Measurements from ENCODE around the gene IGF2BP2. TPM values are rescaled to one million over a fixed set of nuclear protein-coding genes. Genes with fewer than 3 reads are reported as not detected.

Gene IGF2BP2
- total and polyA plus RNA-seq, 2 of the 13 experiments (the other 11 are each of a cell fraction or from before 2014, with no cell fraction given), result 6.5 to 46.0 TPM

DNA sequence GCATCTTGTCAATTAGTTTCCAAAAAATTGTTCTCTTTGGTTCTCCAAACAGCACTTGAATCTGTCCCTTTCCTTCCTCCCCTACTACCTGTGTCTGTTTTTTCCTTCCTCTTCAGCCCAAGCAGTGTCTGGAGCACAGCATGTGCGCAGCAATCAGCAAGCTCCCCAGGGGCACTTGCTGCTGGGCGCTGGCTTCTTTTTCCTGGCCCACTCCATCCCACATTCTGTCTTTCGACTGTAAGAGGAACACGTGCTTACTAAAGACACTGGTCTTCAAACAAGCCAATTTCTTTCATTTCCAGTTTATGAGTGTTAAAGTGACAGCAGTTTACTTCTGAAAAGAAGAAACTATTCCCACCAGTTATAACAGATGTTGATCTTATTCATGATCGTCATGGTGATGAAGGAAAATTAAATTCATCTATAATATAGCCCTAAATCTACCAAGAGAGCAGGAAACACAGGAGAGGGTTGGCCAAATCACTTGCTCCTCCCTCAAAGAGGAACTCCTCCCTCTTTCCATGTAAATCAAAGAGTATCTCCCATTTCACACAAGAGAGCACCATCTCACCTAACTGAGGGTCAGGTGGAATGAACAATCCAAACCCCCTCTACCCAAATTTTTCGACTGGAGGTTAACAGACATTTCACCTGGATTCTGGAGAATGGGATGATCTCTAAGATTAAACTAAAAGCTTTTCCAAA is 115.4 kb downstream of the IGF2BP2 start:
- CTCF ChIA-PET (ENCODE audit: low intra/inter-chr PET ratio, low total read pairs), result no interaction called here

DNA sequence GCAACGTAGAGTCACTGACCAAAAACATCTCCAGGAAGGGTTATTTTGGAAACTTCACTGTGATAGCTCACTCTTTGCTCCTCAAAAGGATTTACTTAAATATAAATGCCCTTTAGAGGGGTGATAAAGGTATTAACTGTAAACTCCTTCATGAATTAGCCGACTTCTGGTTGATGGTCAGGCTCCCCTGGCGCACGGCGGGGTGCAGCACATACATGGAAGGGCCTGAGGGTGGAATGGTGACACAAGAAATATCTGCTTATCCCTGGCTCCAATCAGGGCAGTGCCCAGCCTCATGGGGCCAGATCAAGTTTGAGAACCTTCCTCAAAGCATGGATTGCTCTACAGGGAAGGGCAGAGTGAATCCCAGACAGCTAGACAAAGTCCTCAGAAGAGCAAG is 116.5 kb downstream of the IGF2BP2 start:
- Histone ChIP-seq H3K9ac (ENCODE audit: insufficient read depth, low read depth, low read length) (no peak overlapping the region), H3K4me1 (ENCODE audit: insufficient read depth, low read length) (peaks cover 77% of the 10 kb centered on the region), H3K79me2 (ENCODE audit: insufficient read depth, low read length) (peaks cover 95% of the 10 kb centered on the region), H4K20me1 (ENCODE audit: insufficient read depth, low read length) (peaks cover 86% of the 10 kb centered on the region), H2AFZ (ENCODE audit: low read length) (no peak overlapping the region), H3K36me3 (replicated peaks in 1 of 2; ENCODE audit: control insufficient read depth in 1 of 2, insufficient read depth in 2 of 2, low read length in 2 of 2) (no peaks in the 10 kb centered on the region; a peak in 2 of 5 replicates), H3K27me3 (ENCODE audit: control insufficient read depth in 1 of 2, insufficient read depth in 2 of 2, low read length in 2 of 2) (no peaks in the 10 kb centered on the region), H3K9me3 (ENCODE audit: low read length) (no peaks in the 10 kb centered on the region), H3K4me2 (ENCODE audit: low read depth, low read length) (no peak overlapping the region), H3K27ac (ENCODE audit: extremely low read length, insufficient read depth, low read length) (no peak overlapping the region), H3K4me3 (replicated peaks in 1 of 3; ENCODE audit: insufficient read depth in 1 of 3, low read depth in 2 of 3, low read length in 3 of 3) (no peak overlapping the region)
- no peak for DNase-seq (ENCODE audit: low spot score)
- in situ Hi-C loops (cut with HindIII; ENCODE audit: extremely low pct_ligation_motif_present, low pct_unique_long_range_greater_than_20kb), result no loop called here
- ChIA-PET CTCF (ENCODE audit: low intra/inter-chr PET ratio, low total read pairs) (no interaction called here), POLR2A (no interaction called here)
- no peak for TF ChIP-seq ZNF572 (CRISPR knock-in tag; IDR thresholded peaks at IDR 0.05)
- no peak for TF ChIP-seq ZNF350 (CRISPR knock-in tag; IDR thresholded peaks at IDR 0.05; ENCODE audit: borderline replicate concordance, low read depth)
- no peak for TF ChIP-seq ZSCAN9 (CRISPR knock-in tag; IDR thresholded peaks at IDR 0.05; ENCODE audit: borderline replicate concordance)
- TF ChIP-seq, protein P1, sequence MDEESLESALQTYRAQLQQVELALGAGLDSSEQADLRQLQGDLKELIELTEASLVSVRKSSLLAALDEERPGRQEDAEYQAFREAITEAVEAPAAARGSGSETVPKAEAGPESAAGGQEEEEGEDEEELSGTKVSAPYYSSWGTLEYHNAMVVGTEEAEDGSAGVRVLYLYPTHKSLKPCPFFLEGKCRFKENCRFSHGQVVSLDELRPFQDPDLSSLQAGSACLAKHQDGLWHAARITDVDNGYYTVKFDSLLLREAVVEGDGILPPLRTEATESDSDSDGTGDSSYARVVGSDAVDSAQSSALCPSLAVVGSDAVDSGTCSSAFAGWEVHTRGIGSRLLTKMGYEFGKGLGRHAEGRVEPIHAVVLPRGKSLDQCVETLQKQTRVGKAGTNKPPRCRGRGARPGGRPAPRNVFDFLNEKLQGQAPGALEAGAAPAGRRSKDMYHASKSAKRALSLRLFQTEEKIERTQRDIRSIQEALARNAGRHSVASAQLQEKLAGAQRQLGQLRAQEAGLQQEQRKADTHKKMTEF (CRISPR knock-in tag; IDR thresholded peaks at IDR 0.05), result no peak
- TF ChIP-seq, protein P2, sequence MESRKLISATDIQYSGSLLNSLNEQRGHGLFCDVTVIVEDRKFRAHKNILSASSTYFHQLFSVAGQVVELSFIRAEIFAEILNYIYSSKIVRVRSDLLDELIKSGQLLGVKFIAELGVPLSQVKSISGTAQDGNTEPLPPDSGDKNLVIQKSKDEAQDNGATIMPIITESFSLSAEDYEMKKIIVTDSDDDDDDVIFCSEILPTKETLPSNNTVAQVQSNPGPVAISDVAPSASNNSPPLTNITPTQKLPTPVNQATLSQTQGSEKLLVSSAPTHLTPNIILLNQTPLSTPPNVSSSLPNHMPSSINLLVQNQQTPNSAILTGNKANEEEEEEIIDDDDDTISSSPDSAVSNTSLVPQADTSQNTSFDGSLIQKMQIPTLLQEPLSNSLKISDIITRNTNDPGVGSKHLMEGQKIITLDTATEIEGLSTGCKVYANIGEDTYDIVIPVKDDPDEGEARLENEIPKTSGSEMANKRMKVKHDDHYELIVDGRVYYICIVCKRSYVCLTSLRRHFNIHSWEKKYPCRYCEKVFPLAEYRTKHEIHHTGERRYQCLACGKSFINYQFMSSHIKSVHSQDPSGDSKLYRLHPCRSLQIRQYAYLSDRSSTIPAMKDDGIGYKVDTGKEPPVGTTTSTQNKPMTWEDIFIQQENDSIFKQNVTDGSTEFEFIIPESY (CRISPR knock-in tag; IDR thresholded peaks at IDR 0.05), result peak; percentile 52; the same call in 1 of the 2 replicates
- TF ChIP-seq ZNF18 (CRISPR knock-in tag; IDR thresholded peaks at IDR 0.05; ENCODE audit: insufficient replicate concordance), result no peak
- TF ChIP-seq SIN3B (IDR thresholded peaks at IDR 0.05; ENCODE audit: low read length), result no peak
- no peak for ATAC-seq
- intact Hi-C loops (cut with micrococcal nuclease; ENCODE audit: unreplicated experiment), result no loop called here
- WGBS (ENCODE audit: low lambda C conversion rate), result 100% methylated on average over 5 of the region's 5 CpGs
- no TSS peak for BruUV-seq (replicated peaks)
- FAIRE-seq, result no peak

More for the DNA sequence above, 115.4 kb downstream of the IGF2BP2 start:
- intact Hi-C loops (cut with micrococcal nuclease; ENCODE audit: unreplicated experiment), result no loop called here
- Histone ChIP-seq H3K4me3 (replicated peaks in 1 of 3; ENCODE audit: insufficient read depth in 1 of 3, low read depth in 2 of 3, low read length in 3 of 3) (no peak overlapping the region), H3K27ac (ENCODE audit: extremely low read length, insufficient read depth, low read length) (no peak overlapping the region), H2AFZ (ENCODE audit: low read length) (no peak overlapping the region), H3K27me3 (ENCODE audit: control insufficient read depth in 1 of 2, insufficient read depth in 2 of 2, low read length in 2 of 2) (no peaks in the 10 kb centered on the region), H4K20me1 (ENCODE audit: insufficient read depth, low read length) (peaks cover 85% of the 10 kb centered on the region), H3K36me3 (replicated peaks in 1 of 2; ENCODE audit: control insufficient read depth in 1 of 2, insufficient read depth in 2 of 2, low read length in 2 of 2) (no peaks in the 10 kb centered on the region; a peak in 1 of 5 replicates), H3K4me2 (ENCODE audit: low read depth, low read length) (no peak overlapping the region), H3K9me3 (ENCODE audit: low read length) (no peaks in the 10 kb centered on the region), H3K4me1 (ENCODE audit: insufficient read depth, low read length) (peaks cover 77% of the 10 kb centered on the region), H3K9ac (ENCODE audit: insufficient read depth, low read depth, low read length) (no peak overlapping the region), H3K79me2 (ENCODE audit: insufficient read depth, low read length) (peaks cover 92% of the 10 kb centered on the region)
- BruUV-seq (replicated peaks), result TSS peak; percentile 5
- no peak for DNase-seq (ENCODE audit: low spot score)
- in situ Hi-C loops (cut with HindIII; ENCODE audit: extremely low pct_ligation_motif_present, low pct_unique_long_range_greater_than_20kb), result no loop called here
- no peak for FAIRE-seq
- TF ChIP-seq ZNF557 (CRISPR knock-in tag; IDR thresholded peaks at IDR 0.05) (no peak), RBM22 (optimal IDR thresholded peaks at IDR 0.05; ENCODE audit: low read length) (peak; percentile 26)
- ATAC-seq, result no peak
- POLR2A ChIA-PET, result no interaction called here
- WGBS (ENCODE audit: low lambda C conversion rate), result 91% methylated on average over 6 of the region's 6 CpGs
